Measurements from ENCODE around the gene MSANTD3. TPM values are rescaled to one million over a fixed set of nuclear protein-coding genes. Genes with fewer than 3 reads are reported as not detected.

Gene MSANTD3
- total RNA-seq, 5 donors from 2014 or later (not counting 1 experiment from before 2014, with no cell fraction given), result 7.7 to 15.3 (median 13.1) TPM

- no peak overlapping the region for H3K4me3 Mint-ChIP-seq
- no peak for ATAC-seq (replicated peaks in 1 of 4)
- no CpG with 5 or more reads among the region's 1 CpG for WGBS (ENCODE audit: insufficient coverage)
- no peak overlapping the region for H3K27ac ChIP-seq (ENCODE audit: low read length)
- no peak overlapping the region for H3K27ac Mint-ChIP-seq
- no peaks in the 10 kb centered on the region for H3K4me1 Mint-ChIP-seq
- ChIA-PET POLR2A (no interaction called here), CTCF (interaction anchor here in 1 of 2 donors (0.6 kb wide), 1 partner anchor 42 kb away, joined by 8 read pairs; no protein-coding TSS in a partner anchor)
- H3K36me3 Mint-ChIP-seq, result peaks cover 5% of the 10 kb centered on the region
- DNase-seq, result no peak
- no peaks in the 10 kb centered on the region for H3K36me3 ChIP-seq (ENCODE audit: control insufficient read depth in 2 of 2, extremely low read depth in 1 of 2, insufficient read depth in 1 of 2, low read length in 1 of 2)
- H3K27me3 ChIP-seq (replicated peaks in 1 of 2; ENCODE audit: control insufficient read depth in 2 of 2, extremely low read depth in 1 of 2, insufficient read depth in 2 of 2, low read length in 1 of 2), result peaks cover 0 to 3% of the 10 kb centered on the region in 2 experiments
- peaks cover 0 to 5% (median 2%) of the 10 kb centered on the region in 3 donors for H3K9me3 Mint-ChIP-seq
- no peaks in the 10 kb centered on the region for H3K4me1 ChIP-seq (ENCODE audit: control insufficient read depth in 1 of 2, extremely low read depth in 1 of 2, insufficient read depth in 2 of 2, low read length in 2 of 2)
- peaks cover 5% of the 10 kb centered on the region in 2 donors for H3K27me3 Mint-ChIP-seq
- no peak overlapping the region for H3K4me3 ChIP-seq (ENCODE audit: control insufficient read depth in 1 of 2, extremely low read depth in 1 of 2, low read length in 1 of 2)
- no peaks in the 10 kb centered on the region for H3K9me3 ChIP-seq
These were observed 58.3 kb downstream of the MSANTD3 start for GRCh38 chr9:100485196-100485595.

- Mint-ChIP-seq H3K27me3 (peaks cover 0 to 5% of the 10 kb centered on the region in 2 donors), H3K36me3 (peaks cover 5% of the 10 kb centered on the region), H3K4me1 (no peaks in the 10 kb centered on the region), H3K4me3 (no peak overlapping the region), H3K9me3 (peaks cover 0 to 5% (median 0%) of the 10 kb centered on the region in 3 donors), H3K27ac (no peak overlapping the region)
- H3K4me3 ChIP-seq (ENCODE audit: control insufficient read depth in 1 of 2, extremely low read depth in 1 of 2, low read length in 1 of 2), result no peak overlapping the region
- H3K36me3 ChIP-seq (ENCODE audit: control insufficient read depth in 2 of 2, extremely low read depth in 1 of 2, insufficient read depth in 1 of 2, low read length in 1 of 2), result no peaks in the 10 kb centered on the region
- 92% methylated on average over 5 of the region's 10 CpGs for WGBS (ENCODE audit: insufficient coverage)
- H3K27me3 ChIP-seq (replicated peaks in 1 of 2; ENCODE audit: control insufficient read depth in 2 of 2, extremely low read depth in 1 of 2, insufficient read depth in 2 of 2, low read length in 1 of 2), result peaks cover 0 to 3% of the 10 kb centered on the region in 2 experiments
- no peak overlapping the region for H3K27ac ChIP-seq (ENCODE audit: low read length)
- DNase-seq, result no peak
- no peaks in the 10 kb centered on the region for H3K9me3 ChIP-seq
- H3K4me1 ChIP-seq (ENCODE audit: control insufficient read depth in 1 of 2, extremely low read depth in 1 of 2, insufficient read depth in 2 of 2, low read length in 2 of 2), result no peaks in the 10 kb centered on the region
- no peak for ATAC-seq (replicated peaks in 1 of 4)
- ChIA-PET CTCF (no interaction called here), POLR2A (no interaction called here)
These were observed 59.7 kb downstream of the MSANTD3 start for GRCh38 chr9:100486479-100487176.

- no CpG with 5 or more reads among the region's 1 CpG for WGBS (ENCODE audit: insufficient coverage)
- Histone ChIP-seq H3K4me3 (ENCODE audit: control insufficient read depth in 1 of 2, extremely low read depth in 1 of 2, low read length in 1 of 2) (no peak overlapping the region), H3K9me3 (no peaks in the 10 kb centered on the region), H3K4me1 (ENCODE audit: control insufficient read depth in 1 of 2, extremely low read depth in 1 of 2, insufficient read depth in 2 of 2, low read length in 2 of 2) (no peaks in the 10 kb centered on the region), H3K27ac (ENCODE audit: low read length) (no peak overlapping the region), H3K27me3 (replicated peaks in 1 of 2; ENCODE audit: control insufficient read depth in 2 of 2, extremely low read depth in 1 of 2, insufficient read depth in 2 of 2, low read length in 1 of 2) (peaks cover 0 to 3% of the 10 kb centered on the region in 2 experiments), H3K36me3 (ENCODE audit: control insufficient read depth in 2 of 2, extremely low read depth in 1 of 2, insufficient read depth in 1 of 2, low read length in 1 of 2) (no peaks in the 10 kb centered on the region)
- Mint-ChIP-seq H3K27ac (no peak overlapping the region), H3K9me3 (peaks cover 0 to 5% (median 0%) of the 10 kb centered on the region in 3 donors), H3K36me3 (peaks cover 5% of the 10 kb centered on the region), H3K4me1 (no peaks in the 10 kb centered on the region), H3K27me3 (peaks cover 0 to 5% of the 10 kb centered on the region in 2 donors), H3K4me3 (no peak overlapping the region)
- POLR2A ChIA-PET, result no interaction called here
- no peak for DNase-seq
- CTCF ChIA-PET, result no interaction called here
- ATAC-seq (replicated peaks in 1 of 4), result no peak
These were observed 61.2 kb downstream of the MSANTD3 start for GRCh38 chr9:100488177-100488576.

- H3K9me3 ChIP-seq, result no peaks in the 10 kb centered on the region
- Mint-ChIP-seq H3K27ac (no peak overlapping the region), H3K4me3 (no peak overlapping the region), H3K4me1 (no peaks in the 10 kb centered on the region), H3K9me3 (peaks cover 0 to 5% (median 0%) of the 10 kb centered on the region in 3 donors), H3K36me3 (peaks cover 5% of the 10 kb centered on the region), H3K27me3 (peaks cover 0 to 2% of the 10 kb centered on the region in 2 donors)
- H3K27ac ChIP-seq (ENCODE audit: low read length), result no peak overlapping the region
- CTCF ChIA-PET, result no interaction called here
- peaks cover 0 to 3% of the 10 kb centered on the region in 2 experiments for H3K27me3 ChIP-seq (replicated peaks in 1 of 2; ENCODE audit: control insufficient read depth in 2 of 2, extremely low read depth in 1 of 2, insufficient read depth in 2 of 2, low read length in 1 of 2)
- H3K4me1 ChIP-seq (ENCODE audit: control insufficient read depth in 1 of 2, extremely low read depth in 1 of 2, insufficient read depth in 2 of 2, low read length in 2 of 2), result no peaks in the 10 kb centered on the region
- ATAC-seq (replicated peaks in 1 of 4) (no peak), DNase-seq (no peak)
- 88% methylated on average over 1 of the region's 4 CpGs for WGBS (ENCODE audit: insufficient coverage)
- H3K36me3 ChIP-seq (ENCODE audit: control insufficient read depth in 2 of 2, extremely low read depth in 1 of 2, insufficient read depth in 1 of 2, low read length in 1 of 2), result no peaks in the 10 kb centered on the region
- POLR2A ChIA-PET, result no interaction called here
- H3K4me3 ChIP-seq (ENCODE audit: control insufficient read depth in 1 of 2, extremely low read depth in 1 of 2, low read length in 1 of 2), result no peak overlapping the region
These were observed 62.9 kb downstream of the MSANTD3 start for GRCh38 chr9:100489836-100490235.

- H3K4me1 Mint-ChIP-seq, result no peaks in the 10 kb centered on the region
- ChIA-PET POLR2A (no interaction called here), CTCF (no interaction called here)
- H3K27me3 Mint-ChIP-seq, result no peaks in the 10 kb centered on the region
- Histone ChIP-seq H3K9me3 (no peaks in the 10 kb centered on the region), H3K27me3 (replicated peaks in 1 of 2; ENCODE audit: control insufficient read depth in 2 of 2, extremely low read depth in 1 of 2, insufficient read depth in 2 of 2, low read length in 1 of 2) (peaks cover 0 to 3% of the 10 kb centered on the region in 2 experiments), H3K4me1 (ENCODE audit: control insufficient read depth in 1 of 2, extremely low read depth in 1 of 2, insufficient read depth in 2 of 2, low read length in 2 of 2) (no peaks in the 10 kb centered on the region), H3K4me3 (ENCODE audit: control insufficient read depth in 1 of 2, extremely low read depth in 1 of 2, low read length in 1 of 2) (no peak overlapping the region), H3K36me3 (ENCODE audit: control insufficient read depth in 2 of 2, extremely low read depth in 1 of 2, insufficient read depth in 1 of 2, low read length in 1 of 2) (no peaks in the 10 kb centered on the region), H3K27ac (ENCODE audit: low read length) (no peak overlapping the region)
- no peaks in the 10 kb centered on the region for H3K36me3 Mint-ChIP-seq
- DNase-seq (no peak), ATAC-seq (replicated peaks in 1 of 4) (no peak)
- no CpG with 5 or more reads among the region's 2 CpGs for WGBS (ENCODE audit: insufficient coverage)
- no peak overlapping the region for H3K27ac Mint-ChIP-seq
- no peak overlapping the region for H3K4me3 Mint-ChIP-seq
- H3K9me3 Mint-ChIP-seq, result no peaks in the 10 kb centered on the region
These were observed 66.0 kb downstream of the MSANTD3 start for GRCh38 chr9:100492952-100493351.

GRCh38 chr9:100498592-100498991, 71.6 kb downstream of the MSANTD3 start:
- no peak for ATAC-seq (replicated peaks in 1 of 4)
- ChIA-PET POLR2A (no interaction called here), CTCF (no interaction called here)

More at GRCh38 chr9:100498592-100498991, 71.6 kb downstream of the MSANTD3 start:
- H3K27ac Mint-ChIP-seq, result no peak overlapping the region
- Histone ChIP-seq H3K4me3 (ENCODE audit: control insufficient read depth in 1 of 2, extremely low read depth in 1 of 2, low read length in 1 of 2) (no peak overlapping the region), H3K4me1 (ENCODE audit: control insufficient read depth in 1 of 2, extremely low read depth in 1 of 2, insufficient read depth in 2 of 2, low read length in 2 of 2) (no peaks in the 10 kb centered on the region), H3K9me3 (no peaks in the 10 kb centered on the region), H3K27me3 (replicated peaks in 1 of 2; ENCODE audit: control insufficient read depth in 2 of 2, extremely low read depth in 1 of 2, insufficient read depth in 2 of 2, low read length in 1 of 2) (no peaks in the 10 kb centered on the region), H3K36me3 (ENCODE audit: control insufficient read depth in 2 of 2, extremely low read depth in 1 of 2, insufficient read depth in 1 of 2, low read length in 1 of 2) (no peaks in the 10 kb centered on the region), H3K27ac (ENCODE audit: low read length) (no peak overlapping the region)
- no peaks in the 10 kb centered on the region for H3K27me3 Mint-ChIP-seq
- no peaks in the 10 kb centered on the region for H3K9me3 Mint-ChIP-seq
- DNase-seq, result no peak
- H3K36me3 Mint-ChIP-seq, result no peaks in the 10 kb centered on the region
- no peaks in the 10 kb centered on the region for H3K4me1 Mint-ChIP-seq
- WGBS (ENCODE audit: insufficient coverage), result no CpG with 5 or more reads among the region's 5 CpGs
- no peak overlapping the region for H3K4me3 Mint-ChIP-seq
